Fibroblast of pulmonary artery (primary cell): ENCODE results near the gene FANCG.
A peak's percentile ranks its signal among the peaks of the same experiment; 100 is the strongest.

Experiments used
- DNase-seq: peaks from one replicate; pipeline ENCODE4 v3.0.0-alpha.2; 2010; ENCODE audit warnings: low read depth
- H3K4me3 ChIP-seq: replicated peaks from 2 replicates; pipeline ENCODE4 v1.5.1; 2011; ENCODE audit warnings: low read depth, mild to moderate bottlenecking, control low read depth, low read length, moderate library complexity
- CTCF ChIP-seq: IDR thresholded peaks from 2 replicates; pipeline ENCODE4 v1.5.1; 2011; ENCODE audit warnings: mild to moderate bottlenecking, control low read depth, low read length, inconsistent platforms; ENCODE audit errors: missing control alignments

The FANCG gene

GRCh38 chr9:35033101-35033500, 46.6 kb downstream of the FANCG start:
- H3K4me3 ChIP-seq = no peak overlapping the region
- no peak for DNase-seq
- TF ChIP-seq CTCF = no peak

GRCh38 chr9:35029852-35030251, 49.9 kb downstream of the FANCG start:
- no peak for TF ChIP-seq CTCF
- no peak overlapping the region for H3K4me3 ChIP-seq
- DNase-seq = no peak

- no peak overlapping the region for H3K4me3 ChIP-seq
- no peak for DNase-seq
- TF ChIP-seq CTCF = no peak
Measured at GRCh38 chr9:35029241-35029640, 50.5 kb downstream of the FANCG start.

DNA sequence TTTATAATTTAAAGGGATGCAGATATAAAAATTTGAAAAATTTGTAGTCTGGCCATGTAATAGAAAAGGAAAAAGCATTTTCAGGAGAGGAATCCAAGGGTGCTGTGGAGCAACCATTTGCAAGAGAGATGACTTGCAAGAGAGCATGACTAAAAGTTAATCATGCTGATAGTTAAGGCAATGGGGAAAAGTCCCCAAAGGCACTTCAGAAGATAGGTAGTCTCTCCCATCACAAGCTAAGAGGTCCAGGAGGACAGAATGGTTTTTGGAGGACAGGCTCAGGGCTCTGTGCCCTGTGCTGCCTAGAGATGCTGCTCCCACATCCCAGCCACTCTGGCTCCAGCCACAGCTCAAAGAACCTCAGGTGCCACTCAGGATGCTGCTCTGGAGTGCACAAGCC, 51.4 kb downstream of the FANCG start:
- TF ChIP-seq CTCF = no peak
- no peak overlapping the region for H3K4me3 ChIP-seq
- no peak for DNase-seq

DNA sequence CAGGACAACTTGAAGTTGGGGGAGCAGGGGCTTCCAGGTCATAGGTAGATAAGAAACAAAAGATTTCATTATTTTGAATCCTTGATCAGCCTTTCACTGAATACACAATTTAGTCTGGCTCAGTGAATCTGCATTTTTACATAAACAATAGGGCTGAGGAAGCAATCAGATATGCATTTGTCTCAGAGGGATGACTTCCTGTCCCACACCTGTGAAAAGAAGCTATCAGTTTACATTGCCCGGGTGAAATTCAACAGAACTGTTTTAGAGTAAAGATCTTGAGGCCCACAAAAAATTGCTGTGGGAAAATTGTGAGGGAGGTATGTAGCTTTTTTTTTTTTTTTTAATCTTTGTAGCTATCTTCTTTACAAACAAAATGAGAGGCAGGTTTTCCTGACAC, 51.9 kb downstream of the FANCG start:
- TF ChIP-seq CTCF = no peak
- DNase-seq = no peak
- H3K4me3 ChIP-seq = no peak overlapping the region

DNA sequence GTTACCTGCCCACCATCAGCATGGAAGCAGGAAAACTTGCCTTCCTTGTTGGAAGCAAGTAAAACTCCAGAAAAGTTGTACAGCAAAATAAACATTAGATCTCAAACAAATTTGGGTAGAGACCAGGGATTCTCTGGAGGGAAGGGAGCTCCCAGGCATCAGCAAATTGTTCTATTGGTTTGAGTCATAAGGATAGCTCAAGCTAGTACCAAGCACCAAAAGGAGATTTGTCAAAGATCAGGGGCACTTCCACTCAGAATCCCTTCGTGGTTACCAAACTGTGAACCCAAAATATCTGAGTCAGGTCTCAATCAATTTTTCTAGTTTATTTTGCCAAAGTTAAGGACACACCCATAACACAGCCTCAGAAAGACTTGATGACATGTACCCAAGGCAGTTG, 52.4 kb downstream of the FANCG start:
- H3K4me3 ChIP-seq = no peak overlapping the region
- TF ChIP-seq CTCF = no peak
- no peak for DNase-seq

DNA sequence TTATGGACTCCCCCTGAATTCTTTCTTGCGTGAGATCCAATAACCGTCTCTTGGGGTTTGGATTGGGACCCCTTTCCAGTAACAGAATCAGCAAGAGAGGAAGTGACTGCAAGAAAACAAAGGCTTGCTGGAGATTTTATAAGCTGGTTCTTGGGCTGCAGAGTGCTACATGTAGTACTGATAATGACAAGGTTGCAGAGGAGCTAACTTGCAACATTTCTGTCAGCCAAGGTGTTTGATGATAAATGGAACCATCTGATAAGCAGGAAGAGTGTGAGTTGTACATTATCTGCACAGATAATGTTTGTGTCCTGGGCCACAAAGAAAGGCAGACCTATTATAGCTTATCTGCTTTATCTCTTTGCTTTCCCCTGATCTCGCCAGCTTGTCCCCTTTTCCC, 53.1 kb downstream of the FANCG start:
- H3K4me3 ChIP-seq = no peak overlapping the region
- peak; percentile 28 for DNase-seq
- no peak for TF ChIP-seq CTCF
